ENCODE measurements around the gene BMS1.

GRCh38 chr10:42769173-42769572 lies 13.4 kb upstream of the BMS1 start:
- TF ChIP-seq CTCF (IDR thresholded peaks at IDR 0.05) (no peak), POLR2A (IDR thresholded peaks at IDR 0.05) (no peak), EP300 (IDR thresholded peaks at IDR 0.05) (no peak)
